Keratinocyte (primary cell): ENCODE results near the gene CRTC1. TPM values are rescaled to one million over a fixed set of nuclear protein-coding genes. Genes with fewer than 3 reads are reported as not detected.

ENCODE experiments used
- DNase-seq: peaks from one replicate; pipeline ENCODE4 v3.0.0-alpha.2; 2011; ENCODE audit warnings: low read depth, missing footprints, low spot score
- FAIRE-seq: peaks from 2 replicates; lab custom pipeline; 2011; peaks lifted over from hg19 to GRCh38; lab: Jason Lieb, UNC
- H2AFZ ChIP-seq: 2 replicates; pipeline ENCODE4 v1.6.0; 2012; ENCODE audit warnings: low read length, control low read depth, inconsistent platforms; ENCODE audit not compliant: control insufficient read depth
- H3K27ac ChIP-seq: 2 replicates; pipeline ENCODE4 v1.5.1; 2011; ENCODE audit warnings: low read length; ENCODE audit not compliant: control insufficient read depth, insufficient read depth
- H3K27me3 ChIP-seq: 3 replicates; pipeline ENCODE4 v1.6.0; 2011; ENCODE audit warnings: low read length; ENCODE audit not compliant: control insufficient read depth, insufficient read depth; ENCODE audit errors: extremely low read depth
- H3K36me3 ChIP-seq, 2 experiments: 2 replicates in 1 of 2; 3 replicates in 1 of 2; pipeline ENCODE4 v1.5.1; 2011; ENCODE audit warnings: low read length in 2 of 2, mild to moderate bottlenecking in 1 of 2; ENCODE audit not compliant: control insufficient read depth in 2 of 2, insufficient read depth in 2 of 2; ENCODE audit errors: extremely low read depth in 1 of 2
- H3K4me1 ChIP-seq: 3 replicates; pipeline ENCODE4 v1.5.1; 2011; ENCODE audit warnings: low read length; ENCODE audit not compliant: control insufficient read depth, insufficient read depth; ENCODE audit errors: extremely low read depth
- H3K4me2 ChIP-seq: 3 replicates; pipeline ENCODE4 v1.6.0; 2011; ENCODE audit warnings: low read depth, low read length; ENCODE audit not compliant: control insufficient read depth, insufficient read depth; ENCODE audit errors: extremely low read depth
- H3K4me3 ChIP-seq, 3 experiments: fragments of 200-600 bp in 1 of 3; sonication (generic) in 1 of 3; 2 replicates in 2 of 3; 3 replicates in 1 of 3; pipeline ENCODE4 v1.5.1; 2011 to 2016; ENCODE audit warnings: low read length in 3 of 3, mild to moderate bottlenecking in 3 of 3, control low read depth in 2 of 3, inconsistent platforms in 1 of 3, low read depth in 1 of 3, mixed read lengths in 1 of 3, mixed run types in 1 of 3, moderate library complexity in 1 of 3; ENCODE audit not compliant: control insufficient read depth in 2 of 3, insufficient read depth in 2 of 3; ENCODE audit errors: extremely low read depth in 1 of 3
- H3K79me2 ChIP-seq: 2 replicates; pipeline ENCODE4 v1.6.0; 2012; ENCODE audit warnings: low read length; ENCODE audit not compliant: control insufficient read depth, insufficient read depth
- H3K9ac ChIP-seq: 3 replicates; pipeline ENCODE4 v1.6.0; 2011; ENCODE audit warnings: low read length; ENCODE audit not compliant: control insufficient read depth, insufficient read depth; ENCODE audit errors: extremely low read depth
- H3K9me1 ChIP-seq: 3 replicates; pipeline ENCODE4 v1.6.0; 2011; ENCODE audit warnings: low read length; ENCODE audit not compliant: control insufficient read depth, insufficient read depth; ENCODE audit errors: extremely low read depth
- H3K9me3 ChIP-seq: 2 replicates; pipeline ENCODE4 v1.5.1; 2012; ENCODE audit warnings: low read depth, low read length; ENCODE audit not compliant: control insufficient read depth
- H4K20me1 ChIP-seq: 3 replicates; pipeline ENCODE4 v1.6.0; 2011; ENCODE audit warnings: low read length; ENCODE audit not compliant: control insufficient read depth, insufficient read depth; ENCODE audit errors: extremely low read depth
- EZH2 ChIP-seq: IDR thresholded peaks from one replicate; pipeline ENCODE4 v1.6.1; 2012; ENCODE audit warnings: inconsistent platforms, mild to moderate bottlenecking, low read length, moderate library complexity
- dilution Hi-C: fragments of 300-500 bp; cut with MboI; formaldehyde crosslinking; loops from one replicate; pipeline ENCODE4 v1.7.0; 2020; ENCODE audit warnings: low sequenced_read_pairs; ENCODE audit not compliant: extremely low pct_ligation_motif_present
- polyA plus RNA-seq, 5 experiments: library from polyadenylated mRNA; depleted of rRNA in 3 of 5; stranded (reverse) in 3 of 5; stranded (forward) in 1 of 5; unstranded in 1 of 5; fragments of >200 nt; gene quantifications; 1 replicate in 1 of 5; 2 replicates in 3 of 5; 3 replicates in 1 of 5; pipeline versions ENCODE4 v1.2.1 to v1.2.3, GENCODE V29; 2011 to 2012; ENCODE audit warnings: missing spikeins in 2 of 5, low read depth in 1 of 5, low replicate concordance in 1 of 5
- TF ChIP-seq, protein P1 (sequence below), 3 experiments: IDR thresholded peaks in 1 of 3; conservative IDR thresholded peaks in 1 of 3; optimal IDR thresholded peaks in 1 of 3; 2 replicates in 2 of 3; 3 replicates in 1 of 3; pipeline versions ENCODE3 to v1.5.1; 2011; ENCODE audit warnings: low read length in 3 of 3, mild to moderate bottlenecking in 3 of 3, moderate library complexity in 2 of 3, control low read depth in 1 of 3, inconsistent platforms in 1 of 3; ENCODE audit not compliant: insufficient read depth in 2 of 3; ENCODE audit errors: extremely low read depth in 1 of 3

CRTC1 gene
- polyA plus RNA-seq, 1 donor (not counting 4 experiments of a cell fraction or from before 2014, with no cell fraction given), result 0.54 TPM

DNA sequence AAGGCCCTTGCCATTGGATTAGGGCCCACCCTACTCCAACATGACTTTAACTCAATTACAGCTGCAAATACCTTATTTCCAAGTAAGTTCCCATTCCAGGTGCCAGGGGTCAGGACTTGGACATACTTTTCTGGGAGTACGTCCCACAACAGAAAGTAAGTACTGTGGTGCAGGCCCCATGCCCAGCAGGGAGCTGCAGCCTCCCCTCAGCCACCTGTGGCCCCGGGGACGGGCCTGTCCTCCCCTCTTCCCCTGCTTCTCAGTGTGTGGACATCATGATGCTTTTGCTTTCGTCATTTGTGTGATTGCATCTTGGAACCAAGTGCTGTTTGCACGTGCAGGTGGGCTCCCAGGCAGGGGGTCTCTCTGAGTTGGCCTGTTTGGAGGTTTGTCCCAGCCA lies 31.9 kb downstream of the CRTC1 start:
- H3K36me3 ChIP-seq, result no peaks in the 10 kb centered on the region
- H3K9me3 ChIP-seq, result no peaks in the 10 kb centered on the region
- H3K4me1 ChIP-seq, result no peaks in the 10 kb centered on the region
- H2AFZ ChIP-seq, result no peak overlapping the region
- no peak overlapping the region for H3K4me3 ChIP-seq
- DNase-seq (no peak), FAIRE-seq (no peak)
- dilution Hi-C loops, result no loop called here
- no peaks in the 10 kb centered on the region for H3K79me2 ChIP-seq
- H3K4me2 ChIP-seq, result no peak overlapping the region
- H3K27ac ChIP-seq, result no peak overlapping the region
- H4K20me1 ChIP-seq, result peaks cover 6% of the 10 kb centered on the region
- no peak overlapping the region for H3K9ac ChIP-seq
- TF ChIP-seq EZH2, result no peak
- TF ChIP-seq, protein P1, sequence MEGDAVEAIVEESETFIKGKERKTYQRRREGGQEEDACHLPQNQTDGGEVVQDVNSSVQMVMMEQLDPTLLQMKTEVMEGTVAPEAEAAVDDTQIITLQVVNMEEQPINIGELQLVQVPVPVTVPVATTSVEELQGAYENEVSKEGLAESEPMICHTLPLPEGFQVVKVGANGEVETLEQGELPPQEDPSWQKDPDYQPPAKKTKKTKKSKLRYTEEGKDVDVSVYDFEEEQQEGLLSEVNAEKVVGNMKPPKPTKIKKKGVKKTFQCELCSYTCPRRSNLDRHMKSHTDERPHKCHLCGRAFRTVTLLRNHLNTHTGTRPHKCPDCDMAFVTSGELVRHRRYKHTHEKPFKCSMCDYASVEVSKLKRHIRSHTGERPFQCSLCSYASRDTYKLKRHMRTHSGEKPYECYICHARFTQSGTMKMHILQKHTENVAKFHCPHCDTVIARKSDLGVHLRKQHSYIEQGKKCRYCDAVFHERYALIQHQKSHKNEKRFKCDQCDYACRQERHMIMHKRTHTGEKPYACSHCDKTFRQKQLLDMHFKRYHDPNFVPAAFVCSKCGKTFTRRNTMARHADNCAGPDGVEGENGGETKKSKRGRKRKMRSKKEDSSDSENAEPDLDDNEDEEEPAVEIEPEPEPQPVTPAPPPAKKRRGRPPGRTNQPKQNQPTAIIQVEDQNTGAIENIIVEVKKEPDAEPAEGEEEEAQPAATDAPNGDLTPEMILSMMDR (optimal IDR thresholded peaks at IDR 0.05 in 1 of 3, IDR thresholded peaks at IDR 0.05 in 1 of 3, conservative IDR thresholded peaks at IDR 0.05 in 1 of 3; ENCODE audit: extremely low read depth in 1 of 3, insufficient read depth in 2 of 3, low read length in 3 of 3), result no peak
- no peaks in the 10 kb centered on the region for H3K9me1 ChIP-seq
- no peaks in the 10 kb centered on the region for H3K27me3 ChIP-seq

DNA sequence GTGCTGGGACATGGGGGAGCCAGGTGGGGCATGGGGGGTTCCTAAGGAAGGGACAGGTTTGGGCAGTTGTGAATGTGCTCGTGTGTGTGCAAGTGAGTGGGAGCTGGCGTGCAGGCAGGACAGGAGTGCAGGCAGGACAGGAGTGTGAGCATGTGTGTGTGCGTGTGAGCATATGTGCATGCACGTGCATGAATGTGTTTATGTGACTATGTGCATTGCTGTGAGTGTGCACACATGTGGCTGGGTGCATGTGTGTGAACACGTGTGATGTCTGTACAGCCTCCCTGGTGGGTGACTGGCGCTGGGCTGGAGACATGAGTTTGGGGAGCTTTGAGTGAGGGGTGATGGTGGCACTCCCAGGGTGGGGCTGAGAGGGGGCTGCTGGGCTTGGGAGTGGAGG lies 33.4 kb downstream of the CRTC1 start:
- dilution Hi-C loops, result no loop called here
- TF ChIP-seq, protein P1 (optimal IDR thresholded peaks at IDR 0.05 in 1 of 3, IDR thresholded peaks at IDR 0.05 in 1 of 3, conservative IDR thresholded peaks at IDR 0.05 in 1 of 3; ENCODE audit: extremely low read depth in 1 of 3, insufficient read depth in 2 of 3, low read length in 3 of 3), result no peak
- Histone ChIP-seq H3K27ac (no peak overlapping the region), H3K9ac (no peak overlapping the region), H3K4me3 (no peak overlapping the region), H3K9me3 (no peaks in the 10 kb centered on the region), H3K79me2 (no peaks in the 10 kb centered on the region), H3K4me2 (no peak overlapping the region), H3K4me1 (no peaks in the 10 kb centered on the region), H2AFZ (no peak overlapping the region), H4K20me1 (peaks cover 6% of the 10 kb centered on the region), H3K36me3 (no peaks in the 10 kb centered on the region), H3K27me3 (no peaks in the 10 kb centered on the region), H3K9me1 (no peaks in the 10 kb centered on the region)
- DNase-seq (no peak), FAIRE-seq (no peak)
